Iris pigment epithelial cell (primary cell): ENCODE results near the gene TUFM.
A peak's percentile ranks its signal among the peaks of the same experiment; 100 is the strongest.
"Not testable (repeated sequence)": the region's sequence is repeated elsewhere in the genome, so short reads cannot be mapped to it uniquely, and the experiment has no call there.

Experiments used
- DNase-seq: peaks from one replicate; pipeline ENCODE4 v3.0.0-alpha.2; 2011; ENCODE audit warnings: low read depth

TUFM gene

GRCh38 chr16:28846080-28846932, at the start of gene TUFM:
Gene TUFM (minus strand): TSS chr16:28846348. CDS start chr16:28846269, 79 bp downstream.
- DNase-seq, result peak; percentile 99

GRCh38 chr16:28895609-28896008, 49.5 kb upstream of the TUFM start:
- no peak for DNase-seq

- DNase-seq, result no peak
Measured at GRCh38 chr16:28893291-28893690, 47.1 kb upstream of the TUFM start.

- no peak for DNase-seq
Measured at GRCh38 chr16:28891964-28892890, 46.1 kb upstream of the TUFM start.

- DNase-seq, result not testable (repeated sequence)
Measured at GRCh38 chr16:28890355-28890754, 44.2 kb upstream of the TUFM start.

- no peak for DNase-seq
Measured at GRCh38 chr16:28886945-28887344, 40.8 kb upstream of the TUFM start.

GRCh38 chr16:28884045-28884444, 37.9 kb upstream of the TUFM start:
- DNase-seq, result no peak

GRCh38 chr16:28883221-28883996, 37.3 kb upstream of the TUFM start:
- DNase-seq, result no peak

GRCh38 chr16:28882551-28883160, 36.5 kb upstream of the TUFM start:
- DNase-seq, result no peak

GRCh38 chr16:28881565-28881964, 35.4 kb upstream of the TUFM start:
- DNase-seq, result not testable (repeated sequence)

- no peak for DNase-seq
Measured at GRCh38 chr16:28880955-28881354, 34.8 kb upstream of the TUFM start.

GRCh38 chr16:28880589-28880915, 34.4 kb upstream of the TUFM start:
- no peak for DNase-seq

- peak; percentile 81 for DNase-seq
Measured at GRCh38 chr16:28879841-28880588, 33.9 kb upstream of the TUFM start.

GRCh38 chr16:28879261-28879840, 33.2 kb upstream of the TUFM start:
- DNase-seq, result no peak

- no peak for DNase-seq
Measured at GRCh38 chr16:28878083-28878926, 32.2 kb upstream of the TUFM start, which contains the start of gene ATP2A1. Gene ATP2A1 (plus strand): TSS chr16:28878488. CDS start chr16:28878672, 184 bp downstream.

- DNase-seq, result no peak
Measured at GRCh38 chr16:28877655-28878000, 31.5 kb upstream of the TUFM start.

GRCh38 chr16:28876973-28877654, 31.0 kb upstream of the TUFM start:
- no peak for DNase-seq

- DNase-seq, result no peak
Measured at GRCh38 chr16:28876019-28876659, 30.0 kb upstream of the TUFM start.
